GM12865 (cell line): ENCODE results near the gene SAP130.

ENCODE experiments used
- DNase-seq: peaks from one replicate; pipeline ENCODE4 v3.0.0; 2010; ENCODE audit warnings: low read depth
- H3K4me3 ChIP-seq: 2 replicates; pipeline ENCODE4 v1.5.1; 2011; ENCODE audit warnings: mild to moderate bottlenecking, low read depth, low read length, control low read depth
- CTCF ChIP-seq: IDR thresholded peaks from 2 replicates; pipeline ENCODE4 v1.5.1; 2011; ENCODE audit warnings: low read length, control low read depth, low read depth, inconsistent platforms; ENCODE audit not compliant: insufficient read depth; ENCODE audit errors: missing control alignments

Gene SAP130

DNA sequence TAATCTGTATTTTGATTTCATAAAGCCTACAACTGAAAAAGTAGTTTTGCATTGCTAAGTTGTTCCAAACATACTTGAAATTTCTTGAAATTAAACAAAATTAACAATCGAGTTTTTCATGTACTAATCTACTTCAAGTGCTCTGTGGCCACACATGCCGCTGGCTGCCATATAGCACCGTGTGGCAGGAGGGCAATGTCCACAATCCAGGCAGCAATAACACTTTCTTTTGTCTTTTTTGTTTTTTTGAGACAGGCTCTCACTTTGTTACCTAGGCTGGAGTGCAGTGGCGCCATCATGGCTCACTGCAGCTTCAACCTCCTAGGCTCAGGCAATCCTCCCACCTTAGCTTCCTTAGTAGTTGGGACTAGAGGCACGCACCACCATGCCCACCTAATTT is 36.1 kb downstream of the SAP130 start:
- no peak for TF ChIP-seq CTCF
- DNase-seq: no peak
- H3K4me3 ChIP-seq: no peak overlapping the region

GRCh38 chr2:127986548-127987079 is 41.2 kb downstream of the SAP130 start:
- no peak overlapping the region for H3K4me3 ChIP-seq
- no peak for TF ChIP-seq CTCF
- DNase-seq: no peak

- DNase-seq: no peak
- no peak for TF ChIP-seq CTCF
- H3K4me3 ChIP-seq: no peak overlapping the region
These were observed 42.1 kb downstream of the SAP130 start for GRCh38 chr2:127985735-127986134.

GRCh38 chr2:127985026-127985734 is 42.7 kb downstream of the SAP130 start:
- no peak for TF ChIP-seq CTCF
- no peak overlapping the region for H3K4me3 ChIP-seq
- no peak for DNase-seq

DNA sequence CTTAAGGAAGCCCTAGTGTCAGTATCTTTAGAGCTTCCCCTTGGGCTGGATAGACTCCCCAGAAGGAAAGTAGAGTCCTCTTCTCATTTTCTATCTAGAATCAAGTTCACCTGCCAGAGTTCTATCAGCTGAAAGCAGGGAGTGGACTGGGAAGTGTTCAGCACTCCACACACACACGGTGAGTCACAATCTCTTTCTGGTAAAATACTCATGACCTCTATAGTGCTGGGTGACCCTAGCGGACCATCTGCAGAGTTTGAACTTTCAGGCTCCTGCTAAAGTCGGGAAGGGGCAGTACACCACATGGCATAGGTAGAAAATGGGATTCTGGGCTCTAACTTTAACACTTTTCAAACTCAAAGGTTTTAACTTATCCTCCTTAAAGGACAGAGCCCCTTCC is 43.3 kb downstream of the SAP130 start:
- no peak for TF ChIP-seq CTCF
- DNase-seq: no peak

DNA sequence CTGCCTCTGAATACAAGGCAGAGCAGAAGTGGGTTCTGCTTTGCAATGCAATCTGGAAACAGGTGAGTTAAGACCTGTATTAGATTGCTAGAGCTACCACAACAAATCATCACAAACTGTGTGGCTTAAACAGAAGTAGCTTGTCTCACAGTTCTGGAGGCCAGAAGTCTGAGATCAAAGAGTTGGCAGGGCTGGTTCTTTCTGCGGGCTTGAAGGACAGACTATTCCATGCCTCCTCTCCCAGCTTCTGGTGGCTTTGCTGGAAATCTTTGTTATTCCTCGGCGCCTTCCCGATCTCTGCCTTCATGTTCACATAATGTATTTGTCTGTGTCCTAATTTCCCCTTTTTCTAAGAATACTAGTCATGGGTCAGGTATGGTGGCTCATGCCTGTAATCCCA is 58.4 kb downstream of the SAP130 start:
- no peak overlapping the region for H3K4me3 ChIP-seq
- TF ChIP-seq CTCF: no peak
- no peak for DNase-seq

More for the DNA sequence above, 43.3 kb downstream of the SAP130 start:
- H3K4me3 ChIP-seq: no peak overlapping the region
